SK-N-SH (cell line): Measurements from ENCODE around the gene GGACT. TPM values are rescaled to one million over a fixed set of nuclear protein-coding genes. Genes with fewer than 3 reads are reported as not detected.

ENCODE experiments used
- CTCF ChIA-PET: fragments of 300-600, 350-600 bp; formaldehyde crosslinking; extraction: SDS; loops from one replicate; lab custom pipeline; 2021; lab: Yijun Ruan, JAX
- POLR2A ChIA-PET: fragments of 350-600 bp; sonication (Branson Sonifier 250); formaldehyde crosslinking; extraction: SDS; loops from one replicate; lab custom pipeline; 2020; ENCODE audit warnings: antibody characterized with exemption, inconsistent platforms; lab: Yijun Ruan, JAX
- DNase-seq: peaks from one replicate; pipeline ENCODE4 v3.0.0; 2012
- H2AFZ ChIP-seq: fragments of 200-600 bp; sonication (generic); 2 replicates; pipeline ENCODE4 v1.8.1; 2016; ENCODE audit warnings: antibody characterized with exemption, mild to moderate bottlenecking, low read depth
- H3F3A ChIP-seq: fragments of 200-600 bp; sonication (generic); replicated peaks from 2 replicates; pipeline ENCODE3; 2016; ENCODE audit warnings: antibody characterized with exemption, mild to moderate bottlenecking; ENCODE audit not compliant: insufficient read depth
- H3K27ac ChIP-seq, 2 experiments: fragments of 200-500 bp in 1 of 2; fragments of 200-600 bp in 1 of 2; sonication (Bioruptor generic) in 1 of 2; sonication (generic), shearing (Covaris generic) in 1 of 2; 2 replicates each; pipeline versions ENCODE4 v1.5.1 to v1.6.1; 2014 to 2016; ENCODE audit warnings: low read depth in 2 of 2, inconsistent platforms in 1 of 2, low read length in 1 of 2, mild to moderate bottlenecking in 1 of 2, mixed read lengths in 1 of 2
- H3K27me3 ChIP-seq: fragments of 200-600 bp; sonication (generic), shearing (Covaris generic); 2 replicates; pipeline ENCODE4 v1.6.1; 2016; ENCODE audit warnings: mixed run types; ENCODE audit not compliant: insufficient read depth
- H3K36me3 ChIP-seq, 2 experiments: fragments of 200-500 bp in 1 of 2; fragments of 200-600 bp in 1 of 2; sonication (Bioruptor generic) in 1 of 2; sonication (generic) in 1 of 2; replicated peaks in 1 of 2; 2 replicates each; pipeline versions ENCODE3 to v1.5.1; 2014 to 2016; ENCODE audit warnings: low read length in 1 of 2, mild to moderate bottlenecking in 1 of 2; ENCODE audit not compliant: insufficient read depth in 2 of 2, control insufficient read depth in 1 of 2
- H3K4me1 ChIP-seq, 2 experiments: fragments of 200-500 bp in 1 of 2; fragments of 200-600 bp in 1 of 2; sonication (Bioruptor generic) in 1 of 2; sonication (generic), shearing (Covaris generic) in 1 of 2; 2 replicates each; pipeline versions ENCODE4 v1.5.1 to v1.6.1; 2014 to 2016; ENCODE audit warnings: low read depth in 1 of 2, low read length in 1 of 2, mixed run types in 1 of 2; ENCODE audit not compliant: insufficient read depth in 2 of 2, control insufficient read depth in 1 of 2
- H3K4me2 ChIP-seq: fragments of 200-600 bp; sonication (generic), shearing (Covaris generic); 2 replicates; pipeline ENCODE4 v1.6.1; 2017; ENCODE audit warnings: mixed run types
- H3K4me3 ChIP-seq, 2 experiments: fragments of 200-500 bp in 1 of 2; fragments of 200-600 bp in 1 of 2; sonication (Bioruptor generic) in 1 of 2; sonication (generic), shearing (Covaris generic) in 1 of 2; 2 replicates each; pipeline versions ENCODE4 v1.5.1 to v1.8.1; 2014 to 2016; ENCODE audit warnings: low read depth in 2 of 2, inconsistent platforms in 1 of 2, low read length in 1 of 2, mild to moderate bottlenecking in 1 of 2, mixed read lengths in 1 of 2, moderate library complexity in 1 of 2
- H3K79me2 ChIP-seq: fragments of 200-600 bp; sonication (generic); 2 replicates; pipeline ENCODE4 v1.8.1; 2017; ENCODE audit warnings: mild to moderate bottlenecking; ENCODE audit not compliant: insufficient read depth
- H3K9ac ChIP-seq: fragments of 200-600 bp; sonication (generic); 2 replicates; pipeline ENCODE4 v1.6.1; 2017; ENCODE audit warnings: mixed run types
- H3K9me2 ChIP-seq: fragments of 200-600 bp; sonication (generic); 2 replicates; pipeline ENCODE4 v1.6.1; 2017; ENCODE audit warnings: mixed run types
- H3K9me3 ChIP-seq: fragments of 200-600 bp; sonication (generic); 2 replicates; pipeline ENCODE4 v1.6.1; 2017; ENCODE audit warnings: mixed run types, mild to moderate bottlenecking, moderate library complexity
- H4K20me1 ChIP-seq: fragments of 200-600 bp; sonication (generic); 2 replicates; pipeline ENCODE4 v1.6.1; 2017; ENCODE audit warnings: mild to moderate bottlenecking, mixed run types; ENCODE audit not compliant: insufficient read depth
- CHD2 ChIP-seq: fragments of 150-350 bp; IDR thresholded peaks from 2 replicates; pipeline ENCODE4 v1.6.1; 2018; ENCODE audit warnings: low read length; ENCODE audit not compliant: partially characterized antibody
- ELF1 ChIP-seq: IDR thresholded peaks from 2 replicates; pipeline ENCODE4 v1.4.0; 2012
- EP300 ChIP-seq, 2 experiments: IDR thresholded peaks; 2 replicates each; pipeline versions ENCODE4 v1.4.0 to v1.6.1; 2012; ENCODE audit warnings: borderline replicate concordance in 1 of 2, low read depth in 1 of 2, low read length in 1 of 2
- EZH2phosphoT487 ChIP-seq: fragments of 200-600 bp; sonication (generic); IDR thresholded peaks from 2 replicates; pipeline ENCODE4 v1.6.1; 2017; ENCODE audit warnings: low read depth, mixed run types, mild to moderate bottlenecking, antibody characterized with exemption, moderate library complexity, borderline replicate concordance
- FOSL2 ChIP-seq: IDR thresholded peaks from 2 replicates; pipeline ENCODE4 v1.4.0; 2012; ENCODE audit warnings: low read depth, mild to moderate bottlenecking, moderate library complexity, borderline replicate concordance
- FOXJ3 ChIP-seq: sonication (generic); formaldehyde crosslinking; IDR thresholded peaks from 2 replicates; pipeline ENCODE4 v1.5.1; 2020; ENCODE audit warnings: mild to moderate bottlenecking, missing genetic modification reagents
- GABPA ChIP-seq: IDR thresholded peaks from 2 replicates; pipeline ENCODE4 v1.4.0; 2012; ENCODE audit warnings: low read depth, mild to moderate bottlenecking
- JUND ChIP-seq: IDR thresholded peaks from 2 replicates; pipeline ENCODE4 v1.4.0; 2012
- MXI1 ChIP-seq: IDR thresholded peaks from 2 replicates; pipeline ENCODE4 v1.6.1; 2012; ENCODE audit warnings: mild to moderate bottlenecking, low read depth, low read length, improper control_type of control experiment
- NFIC ChIP-seq: IDR thresholded peaks from 2 replicates; pipeline ENCODE4 v1.4.0; 2012; ENCODE audit warnings: borderline replicate concordance
- NRF1 ChIP-seq: IDR thresholded peaks from 2 replicates; pipeline ENCODE4 v1.6.1; 2012; ENCODE audit warnings: low read depth, mild to moderate bottlenecking, low read length
- POLR2AphosphoS5 ChIP-seq: IDR thresholded peaks from 2 replicates; pipeline ENCODE4 v1.6.1; 2012; ENCODE audit warnings: low read depth, low read length
- RXRA ChIP-seq: IDR thresholded peaks from 2 replicates; pipeline ENCODE4 v1.4.0; 2012; ENCODE audit warnings: low read depth, mild to moderate bottlenecking, borderline replicate concordance
- SIN3A ChIP-seq: IDR thresholded peaks from 2 replicates; pipeline ENCODE4 v1.6.1; 2012; ENCODE audit warnings: low read depth, mild to moderate bottlenecking, low read length, moderate library complexity, borderline replicate concordance
- SMC3 ChIP-seq: IDR thresholded peaks from 2 replicates; pipeline ENCODE4 v1.6.1; 2012; ENCODE audit warnings: low read depth, low read length, improper control_type of control experiment
- YY1 ChIP-seq: IDR thresholded peaks from 2 replicates; pipeline ENCODE4 v1.4.0; 2012; ENCODE audit warnings: low read depth, mild to moderate bottlenecking
- WGBS: methylation state at CpG from one replicate; pipeline ENCODE4 v1.1.6; 2017; ENCODE audit warnings: low lambda C conversion rate; 5-methylcytosine and 5-hydroxymethylcytosine counted together
- polyA plus RNA-seq, 3 experiments: library from polyadenylated mRNA; depleted of rRNA; stranded (reverse); fragments of >200 nt; gene quantifications; 2 replicates each; pipeline ENCODE4 v1.2.3, GENCODE V29; 2012
- TF ChIP-seq, protein P1 (sequence below): IDR thresholded peaks from 2 replicates; pipeline ENCODE4 v1.6.1; 2012; ENCODE audit warnings: mild to moderate bottlenecking, low read depth, low read length, moderate library complexity
- TF ChIP-seq, protein P2 (sequence below): fragments of 150-350 bp; IDR thresholded peaks from 2 replicates; pipeline ENCODE4 v1.6.1; 2017; ENCODE audit warnings: antibody characterized with exemption, low read length, low read depth, borderline replicate concordance
- TF ChIP-seq, protein P3 (sequence below): IDR thresholded peaks from 2 replicates; pipeline ENCODE4 v1.4.0; 2012; ENCODE audit warnings: low read depth, borderline replicate concordance

Gene GGACT
- polyA plus RNA-seq, 1 of the 3 experiments (the other 2 are of a cell fraction): 7.1 TPM

DNA sequence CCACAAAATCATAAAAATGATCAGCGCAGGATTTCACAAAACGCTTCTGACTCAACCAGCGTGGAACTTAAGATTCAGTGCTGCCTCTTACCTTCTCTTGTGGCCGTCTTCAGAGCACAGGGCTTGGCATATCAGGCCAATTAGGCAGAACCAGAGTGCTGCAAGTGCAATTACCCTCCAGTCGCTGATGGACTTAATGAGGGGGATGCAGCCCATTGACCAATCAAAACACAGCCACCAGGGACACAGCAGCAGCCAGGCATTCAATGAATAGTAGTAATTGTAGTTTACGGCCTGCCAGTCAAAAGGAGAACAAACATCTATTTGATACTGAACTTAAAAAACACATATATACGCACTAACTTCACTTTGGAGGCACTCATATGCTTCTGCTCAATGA, 47.9 kb upstream of the GGACT start:
- no peak overlapping the region for H2AFZ ChIP-seq
- 98% methylated on average over 7 of the region's 7 CpGs for WGBS
- H3F3A ChIP-seq: no peaks in the 10 kb centered on the region
- H3K9me2 ChIP-seq: no peaks in the 10 kb centered on the region
- H3K79me2 ChIP-seq: no peaks in the 10 kb centered on the region
- DNase-seq: no peak
- H3K4me3 ChIP-seq: no peak overlapping the region
- H3K9ac ChIP-seq: no peak overlapping the region
- ChIA-PET CTCF (no interaction called here), POLR2A (no interaction called here)
- H3K27me3 ChIP-seq: no peaks in the 10 kb centered on the region
- peaks cover 40 to 57% of the 10 kb centered on the region in 2 experiments for H3K36me3 ChIP-seq
- H3K27ac ChIP-seq: no peak overlapping the region
- H3K4me1 ChIP-seq: no peaks in the 10 kb centered on the region
- H3K9me3 ChIP-seq: no peaks in the 10 kb centered on the region
- no peak for TF ChIP-seq NFIC
- TF ChIP-seq EZH2phosphoT487: no peak
- TF ChIP-seq RXRA: no peak
- no peak for TF ChIP-seq FOXJ3
- no peak for TF ChIP-seq SMC3
- no peak for TF ChIP-seq GABPA
- no peak for TF ChIP-seq FOSL2
- TF ChIP-seq POLR2AphosphoS5: no peak
- TF ChIP-seq CHD2: no peak
- TF ChIP-seq NRF1: no peak
- TF ChIP-seq, protein P1, sequence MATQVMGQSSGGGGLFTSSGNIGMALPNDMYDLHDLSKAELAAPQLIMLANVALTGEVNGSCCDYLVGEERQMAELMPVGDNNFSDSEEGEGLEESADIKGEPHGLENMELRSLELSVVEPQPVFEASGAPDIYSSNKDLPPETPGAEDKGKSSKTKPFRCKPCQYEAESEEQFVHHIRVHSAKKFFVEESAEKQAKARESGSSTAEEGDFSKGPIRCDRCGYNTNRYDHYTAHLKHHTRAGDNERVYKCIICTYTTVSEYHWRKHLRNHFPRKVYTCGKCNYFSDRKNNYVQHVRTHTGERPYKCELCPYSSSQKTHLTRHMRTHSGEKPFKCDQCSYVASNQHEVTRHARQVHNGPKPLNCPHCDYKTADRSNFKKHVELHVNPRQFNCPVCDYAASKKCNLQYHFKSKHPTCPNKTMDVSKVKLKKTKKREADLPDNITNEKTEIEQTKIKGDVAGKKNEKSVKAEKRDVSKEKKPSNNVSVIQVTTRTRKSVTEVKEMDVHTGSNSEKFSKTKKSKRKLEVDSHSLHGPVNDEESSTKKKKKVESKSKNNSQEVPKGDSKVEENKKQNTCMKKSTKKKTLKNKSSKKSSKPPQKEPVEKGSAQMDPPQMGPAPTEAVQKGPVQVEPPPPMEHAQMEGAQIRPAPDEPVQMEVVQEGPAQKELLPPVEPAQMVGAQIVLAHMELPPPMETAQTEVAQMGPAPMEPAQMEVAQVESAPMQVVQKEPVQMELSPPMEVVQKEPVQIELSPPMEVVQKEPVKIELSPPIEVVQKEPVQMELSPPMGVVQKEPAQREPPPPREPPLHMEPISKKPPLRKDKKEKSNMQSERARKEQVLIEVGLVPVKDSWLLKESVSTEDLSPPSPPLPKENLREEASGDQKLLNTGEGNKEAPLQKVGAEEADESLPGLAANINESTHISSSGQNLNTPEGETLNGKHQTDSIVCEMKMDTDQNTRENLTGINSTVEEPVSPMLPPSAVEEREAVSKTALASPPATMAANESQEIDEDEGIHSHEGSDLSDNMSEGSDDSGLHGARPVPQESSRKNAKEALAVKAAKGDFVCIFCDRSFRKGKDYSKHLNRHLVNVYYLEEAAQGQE: no peak
- TF ChIP-seq, protein P2, sequence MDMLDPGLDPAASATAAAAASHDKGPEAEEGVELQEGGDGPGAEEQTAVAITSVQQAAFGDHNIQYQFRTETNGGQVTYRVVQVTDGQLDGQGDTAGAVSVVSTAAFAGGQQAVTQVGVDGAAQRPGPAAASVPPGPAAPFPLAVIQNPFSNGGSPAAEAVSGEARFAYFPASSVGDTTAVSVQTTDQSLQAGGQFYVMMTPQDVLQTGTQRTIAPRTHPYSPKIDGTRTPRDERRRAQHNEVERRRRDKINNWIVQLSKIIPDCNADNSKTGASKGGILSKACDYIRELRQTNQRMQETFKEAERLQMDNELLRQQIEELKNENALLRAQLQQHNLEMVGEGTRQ: no peak
- no peak for TF ChIP-seq MXI1
- no peak for TF ChIP-seq JUND
- no peak for TF ChIP-seq ELF1
- TF ChIP-seq, protein P3, sequence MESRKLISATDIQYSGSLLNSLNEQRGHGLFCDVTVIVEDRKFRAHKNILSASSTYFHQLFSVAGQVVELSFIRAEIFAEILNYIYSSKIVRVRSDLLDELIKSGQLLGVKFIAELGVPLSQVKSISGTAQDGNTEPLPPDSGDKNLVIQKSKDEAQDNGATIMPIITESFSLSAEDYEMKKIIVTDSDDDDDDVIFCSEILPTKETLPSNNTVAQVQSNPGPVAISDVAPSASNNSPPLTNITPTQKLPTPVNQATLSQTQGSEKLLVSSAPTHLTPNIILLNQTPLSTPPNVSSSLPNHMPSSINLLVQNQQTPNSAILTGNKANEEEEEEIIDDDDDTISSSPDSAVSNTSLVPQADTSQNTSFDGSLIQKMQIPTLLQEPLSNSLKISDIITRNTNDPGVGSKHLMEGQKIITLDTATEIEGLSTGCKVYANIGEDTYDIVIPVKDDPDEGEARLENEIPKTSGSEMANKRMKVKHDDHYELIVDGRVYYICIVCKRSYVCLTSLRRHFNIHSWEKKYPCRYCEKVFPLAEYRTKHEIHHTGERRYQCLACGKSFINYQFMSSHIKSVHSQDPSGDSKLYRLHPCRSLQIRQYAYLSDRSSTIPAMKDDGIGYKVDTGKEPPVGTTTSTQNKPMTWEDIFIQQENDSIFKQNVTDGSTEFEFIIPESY: no peak
- TF ChIP-seq EP300 (IDR thresholded peaks at IDR 0.05; ENCODE audit: borderline replicate concordance in 1 of 2, low read depth in 1 of 2, low read length in 1 of 2): no peak
- TF ChIP-seq YY1: no peak
- TF ChIP-seq SIN3A: no peak
- no peaks in the 10 kb centered on the region for H4K20me1 ChIP-seq
- H3K4me2 ChIP-seq: no peak overlapping the region
